ENCODE measurements around the gene RPL10.
"Not testable (repeated sequence)": the region's sequence is repeated elsewhere in the genome, so short reads cannot be mapped to it uniquely, and the experiment has no call there.

DNA sequence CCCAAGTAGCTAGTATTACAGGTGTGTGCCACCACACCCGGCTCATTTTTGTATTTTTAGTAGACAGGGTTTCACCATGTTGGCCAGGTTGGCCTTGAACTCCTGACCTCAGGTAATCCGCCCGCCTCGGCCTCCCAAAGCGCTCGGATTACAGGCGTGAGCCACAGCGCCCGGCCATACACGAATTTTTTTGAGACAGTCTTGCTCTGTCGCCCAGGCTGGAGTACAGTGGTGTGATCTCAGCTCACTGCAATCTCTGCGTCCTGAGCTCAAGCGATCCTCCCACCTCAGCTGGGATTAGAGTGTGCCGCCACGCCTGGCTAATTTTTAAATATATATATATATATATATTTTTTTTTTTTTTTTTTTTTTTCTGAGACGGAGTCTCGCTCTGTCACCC, 1.8 kb upstream of the RPL10 start:
- TF ChIP-seq, protein P1, sequence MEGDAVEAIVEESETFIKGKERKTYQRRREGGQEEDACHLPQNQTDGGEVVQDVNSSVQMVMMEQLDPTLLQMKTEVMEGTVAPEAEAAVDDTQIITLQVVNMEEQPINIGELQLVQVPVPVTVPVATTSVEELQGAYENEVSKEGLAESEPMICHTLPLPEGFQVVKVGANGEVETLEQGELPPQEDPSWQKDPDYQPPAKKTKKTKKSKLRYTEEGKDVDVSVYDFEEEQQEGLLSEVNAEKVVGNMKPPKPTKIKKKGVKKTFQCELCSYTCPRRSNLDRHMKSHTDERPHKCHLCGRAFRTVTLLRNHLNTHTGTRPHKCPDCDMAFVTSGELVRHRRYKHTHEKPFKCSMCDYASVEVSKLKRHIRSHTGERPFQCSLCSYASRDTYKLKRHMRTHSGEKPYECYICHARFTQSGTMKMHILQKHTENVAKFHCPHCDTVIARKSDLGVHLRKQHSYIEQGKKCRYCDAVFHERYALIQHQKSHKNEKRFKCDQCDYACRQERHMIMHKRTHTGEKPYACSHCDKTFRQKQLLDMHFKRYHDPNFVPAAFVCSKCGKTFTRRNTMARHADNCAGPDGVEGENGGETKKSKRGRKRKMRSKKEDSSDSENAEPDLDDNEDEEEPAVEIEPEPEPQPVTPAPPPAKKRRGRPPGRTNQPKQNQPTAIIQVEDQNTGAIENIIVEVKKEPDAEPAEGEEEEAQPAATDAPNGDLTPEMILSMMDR (IDR thresholded peaks at IDR 0.05): not testable (repeated sequence)
- TF ChIP-seq POLR2AphosphoS5 (IDR thresholded peaks at IDR 0.05; ENCODE audit: low read depth, low read length); TCF7L2 (IDR thresholded peaks at IDR 0.05; ENCODE audit: low read depth, low read length); SIN3A (IDR thresholded peaks at IDR 0.05; ENCODE audit: borderline replicate concordance, insufficient read depth, low read depth, low read length): not testable (repeated sequence)
- TF ChIP-seq, protein P2, sequence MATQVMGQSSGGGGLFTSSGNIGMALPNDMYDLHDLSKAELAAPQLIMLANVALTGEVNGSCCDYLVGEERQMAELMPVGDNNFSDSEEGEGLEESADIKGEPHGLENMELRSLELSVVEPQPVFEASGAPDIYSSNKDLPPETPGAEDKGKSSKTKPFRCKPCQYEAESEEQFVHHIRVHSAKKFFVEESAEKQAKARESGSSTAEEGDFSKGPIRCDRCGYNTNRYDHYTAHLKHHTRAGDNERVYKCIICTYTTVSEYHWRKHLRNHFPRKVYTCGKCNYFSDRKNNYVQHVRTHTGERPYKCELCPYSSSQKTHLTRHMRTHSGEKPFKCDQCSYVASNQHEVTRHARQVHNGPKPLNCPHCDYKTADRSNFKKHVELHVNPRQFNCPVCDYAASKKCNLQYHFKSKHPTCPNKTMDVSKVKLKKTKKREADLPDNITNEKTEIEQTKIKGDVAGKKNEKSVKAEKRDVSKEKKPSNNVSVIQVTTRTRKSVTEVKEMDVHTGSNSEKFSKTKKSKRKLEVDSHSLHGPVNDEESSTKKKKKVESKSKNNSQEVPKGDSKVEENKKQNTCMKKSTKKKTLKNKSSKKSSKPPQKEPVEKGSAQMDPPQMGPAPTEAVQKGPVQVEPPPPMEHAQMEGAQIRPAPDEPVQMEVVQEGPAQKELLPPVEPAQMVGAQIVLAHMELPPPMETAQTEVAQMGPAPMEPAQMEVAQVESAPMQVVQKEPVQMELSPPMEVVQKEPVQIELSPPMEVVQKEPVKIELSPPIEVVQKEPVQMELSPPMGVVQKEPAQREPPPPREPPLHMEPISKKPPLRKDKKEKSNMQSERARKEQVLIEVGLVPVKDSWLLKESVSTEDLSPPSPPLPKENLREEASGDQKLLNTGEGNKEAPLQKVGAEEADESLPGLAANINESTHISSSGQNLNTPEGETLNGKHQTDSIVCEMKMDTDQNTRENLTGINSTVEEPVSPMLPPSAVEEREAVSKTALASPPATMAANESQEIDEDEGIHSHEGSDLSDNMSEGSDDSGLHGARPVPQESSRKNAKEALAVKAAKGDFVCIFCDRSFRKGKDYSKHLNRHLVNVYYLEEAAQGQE (IDR thresholded peaks at IDR 0.05; ENCODE audit: insufficient read depth in 1 of 2, low read depth in 2 of 2, low read length in 1 of 2): not testable (repeated sequence)
